Mucosa of stomach (tissue), 1 donor: ENCODE results near the gene TMEM240.

Experiments
- H3K27me3 ChIP-seq: one replicate; pipeline ENCODE4 v1.7.0; 2013; ENCODE audit warnings: mild to moderate bottlenecking, low read length; ENCODE audit not compliant: control insufficient read depth, insufficient read depth
- H3K36me3 ChIP-seq: one replicate; pipeline ENCODE4 v1.7.0; 2013; ENCODE audit warnings: low read length; ENCODE audit not compliant: control insufficient read depth, insufficient read depth
- H3K4me1 ChIP-seq: one replicate; pipeline ENCODE4 v1.7.0; 2013; ENCODE audit warnings: mild to moderate bottlenecking, low read length; ENCODE audit not compliant: control insufficient read depth, insufficient read depth
- H3K4me3 ChIP-seq: one replicate; pipeline ENCODE4 v1.7.0; 2013; ENCODE audit warnings: low read length
- H3K9ac ChIP-seq: one replicate; pipeline ENCODE4 v1.7.0; 2013; ENCODE audit warnings: mild to moderate bottlenecking, low read length, moderate library complexity
- H3K9me3 ChIP-seq: one replicate; pipeline ENCODE4 v1.7.0; 2013; ENCODE audit warnings: mild to moderate bottlenecking, low read length, moderate library complexity; ENCODE audit not compliant: control insufficient read depth
- donor health status: Pancreatic carcinoma.

Gene TMEM240

GRCh38 chr1:1540090-1540817, at the start of gene TMEM240:
Gene TMEM240, minus strand, starts transcription at chr1:1540624. Its CDS starts 278 bp downstream, at chr1:1540346.
- Histone ChIP-seq H3K27me3 (no peaks in the 10 kb centered on the region), H3K9me3 (no peaks in the 10 kb centered on the region), H3K9ac (peak within 1 kb of the TSS; percentile 39), H3K4me1 (peaks cover 8% of the 10 kb centered on the region), H3K36me3 (no peaks in the 10 kb centered on the region), H3K4me3 (no peak within 1 kb of the TSS)

DNA sequence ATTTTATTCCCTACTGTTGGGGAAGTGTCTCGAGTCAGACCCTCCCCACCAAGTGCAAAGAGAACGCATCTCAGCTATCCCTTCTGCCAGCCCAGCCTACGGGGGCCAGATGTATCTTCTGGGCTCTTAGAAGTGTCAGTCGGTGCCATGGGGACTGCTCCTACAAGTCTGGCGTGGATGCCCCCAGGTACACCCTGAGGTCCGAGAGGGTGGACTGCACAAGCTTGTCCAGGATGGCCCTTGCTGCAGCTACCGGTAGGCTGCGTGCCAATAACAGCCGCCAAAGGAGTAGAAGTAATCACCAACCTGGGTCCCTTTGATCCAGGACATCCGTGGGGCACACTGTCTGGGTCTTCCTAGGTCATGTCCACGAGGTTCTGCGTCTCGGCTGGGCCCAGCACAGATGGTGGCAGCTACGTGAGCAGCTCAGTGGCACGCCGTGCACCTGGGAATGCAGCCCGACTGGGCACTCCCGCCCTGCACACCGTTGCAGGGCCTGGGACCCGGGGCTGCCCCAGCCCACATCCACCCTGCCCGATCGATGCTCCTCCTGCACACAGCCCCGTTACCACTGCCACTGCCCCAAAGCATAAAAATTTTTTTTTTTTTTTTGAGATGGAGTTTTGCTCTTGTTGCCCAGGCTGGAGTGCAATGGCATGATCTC, 43.1 kb upstream of the TMEM240 start:
- no peak overlapping the region for H3K9ac ChIP-seq
- H3K36me3 ChIP-seq = no peaks in the 10 kb centered on the region
- H3K4me3 ChIP-seq = no peak overlapping the region
- H3K9me3 ChIP-seq = no peaks in the 10 kb centered on the region
- H3K4me1 ChIP-seq = no peaks in the 10 kb centered on the region
- H3K27me3 ChIP-seq = peaks cover 8% of the 10 kb centered on the region

DNA sequence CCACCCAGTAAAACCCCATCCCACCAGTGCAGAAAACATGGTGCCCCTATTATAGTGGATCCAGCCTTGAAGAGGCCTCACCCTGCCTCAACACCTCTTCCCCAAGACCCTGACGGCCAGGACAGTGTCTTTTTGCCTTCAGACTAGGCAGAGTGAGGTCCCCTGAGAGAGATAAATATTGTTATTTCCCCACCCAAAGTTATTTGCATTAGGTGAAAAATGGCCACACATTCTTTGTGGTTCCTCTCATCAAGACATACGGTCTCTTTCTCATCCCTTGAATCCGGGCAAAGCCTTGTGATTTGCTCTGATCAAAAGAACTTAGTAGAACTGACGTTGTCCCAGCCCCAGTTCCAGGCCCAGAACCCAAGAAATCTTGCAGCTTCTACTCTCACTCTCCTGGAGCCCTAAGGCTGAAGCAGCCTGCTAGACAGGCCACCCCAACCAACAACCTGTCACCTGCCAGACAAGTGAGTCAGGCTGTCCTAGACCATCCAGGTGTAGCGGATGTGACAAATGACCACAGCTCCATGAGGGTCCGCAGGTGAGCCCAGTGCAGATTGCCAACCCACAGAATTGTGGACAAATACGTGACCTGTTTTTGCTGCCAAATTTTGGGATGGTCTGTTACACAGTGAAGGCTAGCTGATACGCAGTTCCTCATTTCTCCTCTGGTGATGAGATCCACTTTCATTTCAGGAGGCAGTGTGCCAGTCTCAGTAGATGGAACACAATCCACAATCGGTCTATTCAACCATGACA, 42.3 kb upstream of the TMEM240 start:
- no peak overlapping the region for H3K4me3 ChIP-seq
- peaks cover 6% of the 10 kb centered on the region for H3K27me3 ChIP-seq
- H3K36me3 ChIP-seq = no peaks in the 10 kb centered on the region
- no peaks in the 10 kb centered on the region for H3K9me3 ChIP-seq
- no peaks in the 10 kb centered on the region for H3K4me1 ChIP-seq
- no peak overlapping the region for H3K9ac ChIP-seq

DNA sequence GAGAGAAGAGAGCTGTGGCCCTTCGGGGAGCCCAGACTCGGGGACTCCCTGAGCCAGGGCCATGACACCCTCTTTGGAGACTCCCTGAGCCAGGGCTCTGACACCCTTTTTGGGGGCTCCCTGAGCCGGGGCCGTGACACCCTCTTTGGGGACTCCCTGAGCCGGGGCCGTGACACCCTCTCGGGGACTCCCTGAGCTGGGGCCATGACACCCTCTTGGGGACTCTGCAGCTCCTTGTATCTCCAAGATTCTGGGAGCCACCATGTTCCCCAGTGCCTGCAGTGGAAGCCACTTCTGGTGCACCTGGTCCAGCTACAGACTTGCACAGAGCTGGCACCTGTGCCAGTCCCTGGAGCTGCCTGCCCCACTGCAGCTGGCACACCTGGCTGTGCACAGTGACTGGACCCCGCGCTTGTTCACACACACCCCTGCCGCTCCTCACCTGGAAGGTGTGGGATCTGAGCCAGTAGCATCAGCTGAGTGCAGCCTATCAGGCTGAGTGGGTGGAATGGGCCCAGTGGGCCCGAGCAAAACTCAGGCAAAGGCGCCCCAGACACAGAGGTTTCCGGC, 38.0 kb upstream of the TMEM240 start:
- H3K36me3 ChIP-seq = no peaks in the 10 kb centered on the region
- no peak overlapping the region for H3K4me3 ChIP-seq
- no peaks in the 10 kb centered on the region for H3K9me3 ChIP-seq
- H3K27me3 ChIP-seq = peaks cover 6% of the 10 kb centered on the region
- peaks cover 5% of the 10 kb centered on the region for H3K4me1 ChIP-seq
- H3K9ac ChIP-seq = no peak overlapping the region

DNA sequence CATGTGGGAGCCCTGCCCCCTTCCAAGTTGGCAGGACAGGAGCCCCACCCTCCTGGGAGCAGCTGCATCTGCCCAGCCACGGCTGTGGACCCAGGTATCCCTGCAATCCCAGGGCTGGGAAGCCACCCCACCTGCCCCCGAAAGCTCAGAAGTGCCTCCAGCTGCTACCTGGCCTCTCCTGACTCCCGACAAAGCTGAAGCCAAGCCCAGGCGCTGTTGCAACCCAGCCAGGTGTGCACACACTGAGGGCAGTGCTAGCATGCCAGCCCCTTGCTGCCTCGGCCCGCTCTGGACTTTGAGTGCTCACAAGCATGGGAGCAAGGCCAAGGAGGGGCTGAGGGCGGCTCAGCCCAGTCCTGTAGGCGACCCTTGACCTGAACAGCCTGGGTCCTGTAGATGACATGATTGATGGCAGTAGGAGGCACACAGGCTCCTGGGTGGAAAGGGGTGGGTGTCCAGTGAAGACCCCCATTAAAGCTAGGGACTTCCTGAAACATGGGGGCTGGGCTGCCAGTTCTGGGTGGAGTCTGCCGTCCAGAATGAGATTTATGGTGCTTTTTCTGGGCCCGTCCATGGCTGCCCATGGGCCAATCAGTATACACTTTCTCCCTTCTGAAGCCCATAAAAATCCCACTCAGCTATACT, 37.1 kb upstream of the TMEM240 start:
- H3K4me1 ChIP-seq = peaks cover 5% of the 10 kb centered on the region
- H3K36me3 ChIP-seq = no peaks in the 10 kb centered on the region
- peaks cover 6% of the 10 kb centered on the region for H3K27me3 ChIP-seq
- no peaks in the 10 kb centered on the region for H3K9me3 ChIP-seq
- no peak overlapping the region for H3K4me3 ChIP-seq
- H3K9ac ChIP-seq = no peak overlapping the region

GRCh38 chr1:1574721-1575537, 34.5 kb upstream of the TMEM240 start, which contains the start of gene SSU72:
Gene SSU72, minus strand, starts transcription at chr1:1574863. Its CDS starts 306 bp downstream, at chr1:1574557.
- H3K4me1 ChIP-seq = peaks cover 5% of the 10 kb centered on the region
- no peaks in the 10 kb centered on the region for H3K36me3 ChIP-seq

GRCh38 chr1:1573843-1574720, 33.7 kb upstream of the TMEM240 start:
- Histone ChIP-seq H3K27me3 (no peaks in the 10 kb centered on the region), H3K4me1 (peaks cover 5% of the 10 kb centered on the region), H3K4me3 (peak overlapping the region; percentile 63), H3K36me3 (no peaks in the 10 kb centered on the region), H3K9me3 (no peaks in the 10 kb centered on the region), H3K9ac (peak overlapping the region; percentile 94)

More at GRCh38 chr1:1574721-1575537, 34.5 kb upstream of the TMEM240 start, which contains the start of gene SSU72:
- Histone ChIP-seq H3K9ac (peak within 1 kb of the TSS; percentile 94), H3K4me3 (peak within 1 kb of the TSS; percentile 83), H3K9me3 (no peaks in the 10 kb centered on the region), H3K27me3 (no peaks in the 10 kb centered on the region)

- Histone ChIP-seq H3K4me1 (no peaks in the 10 kb centered on the region), H3K9me3 (no peaks in the 10 kb centered on the region), H3K9ac (no peak overlapping the region), H3K4me3 (no peak overlapping the region), H3K36me3 (peaks cover 4% of the 10 kb centered on the region), H3K27me3 (no peaks in the 10 kb centered on the region)
These were observed 28.9 kb upstream of the TMEM240 start for GRCh38 chr1:1569341-1569740.

DNA sequence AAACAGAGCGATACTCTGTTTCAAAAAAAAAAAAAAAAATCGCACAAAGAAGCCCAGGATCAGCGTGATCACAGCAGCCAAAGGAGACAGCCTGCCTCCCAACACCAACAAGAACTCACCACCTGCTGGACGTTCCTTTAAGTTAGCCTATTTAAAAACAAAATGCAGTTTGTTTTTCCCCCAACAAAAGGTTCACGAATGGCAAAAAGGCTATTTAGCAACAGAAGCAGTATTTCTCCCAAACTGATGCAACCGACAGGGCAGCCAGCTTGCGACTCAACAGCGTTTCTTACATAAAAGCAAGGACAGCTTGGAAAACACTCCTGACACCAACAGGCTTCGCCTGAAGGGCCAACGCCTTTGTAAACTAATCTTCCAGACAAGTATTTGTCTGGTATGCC, 27.5 kb upstream of the TMEM240 start:
- H3K36me3 ChIP-seq = peaks cover 10% of the 10 kb centered on the region
- H3K4me1 ChIP-seq = peaks cover 7% of the 10 kb centered on the region
- H3K9me3 ChIP-seq = no peaks in the 10 kb centered on the region
- no peak overlapping the region for H3K4me3 ChIP-seq
- no peaks in the 10 kb centered on the region for H3K27me3 ChIP-seq
- no peak overlapping the region for H3K9ac ChIP-seq

DNA sequence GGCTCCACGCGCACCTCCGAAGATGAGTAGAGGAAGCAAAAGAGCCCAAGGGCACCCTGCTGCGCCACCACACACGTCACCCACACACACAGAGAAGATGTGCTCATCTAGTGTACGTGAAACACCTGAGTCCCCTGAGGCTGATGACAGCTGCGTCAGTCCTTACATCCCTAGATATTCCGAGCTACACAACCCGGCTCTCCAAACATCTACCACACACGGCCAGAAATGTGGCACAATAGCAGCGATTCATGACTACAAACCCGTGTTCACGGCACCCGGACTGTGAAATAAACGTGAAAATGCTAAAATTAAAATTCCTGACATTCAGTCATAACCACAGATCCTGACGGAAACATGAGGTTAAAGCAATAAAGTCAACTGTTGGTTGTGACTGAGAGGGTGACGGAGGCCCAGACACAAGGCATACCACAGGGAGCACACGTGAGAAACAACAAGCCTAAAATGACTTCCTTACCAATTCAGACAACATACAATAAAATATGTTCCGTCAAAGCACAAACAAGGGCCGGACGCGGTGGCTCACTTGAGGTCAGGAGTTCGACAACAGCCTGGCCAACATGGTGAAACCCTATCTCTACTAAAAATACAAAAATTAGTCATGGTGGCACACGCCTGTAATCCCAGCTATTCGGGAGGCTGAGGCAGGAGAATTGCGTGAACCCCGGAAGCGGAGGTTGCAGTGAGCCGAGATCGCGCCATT, 26.9 kb upstream of the TMEM240 start:
- Histone ChIP-seq H3K9me3 (no peaks in the 10 kb centered on the region), H3K27me3 (no peaks in the 10 kb centered on the region), H3K4me1 (peaks cover 7% of the 10 kb centered on the region), H3K4me3 (no peak overlapping the region), H3K9ac (no peak overlapping the region), H3K36me3 (peaks cover 16% of the 10 kb centered on the region)
